Measurements from ENCODE around the gene NFKBIL1.

NFKBIL1 gene

GRCh38 chr6:31567531-31568370 lies 20.3 kb downstream of the NFKBIL1 start:
- FAIRE-seq: no peak

- no peak for FAIRE-seq
These were observed 21.1 kb downstream of the NFKBIL1 start for GRCh38 chr6:31568537-31568961.

- no peak for FAIRE-seq
These were observed 22.6 kb downstream of the NFKBIL1 start for GRCh38 chr6:31569861-31570536.

- no peak for FAIRE-seq
These were observed 24.9 kb downstream of the NFKBIL1 start, which contains the start of gene LTA for GRCh38 chr6:31572041-31572911. LTA (plus strand) TSS chr6:31572289; CDS start chr6:31572743, 454 bp downstream.

GRCh38 chr6:31573239-31574105 lies 26.1 kb downstream of the NFKBIL1 start:
- FAIRE-seq: no peak

- FAIRE-seq: no peak
These were observed 27.0 kb downstream of the NFKBIL1 start for GRCh38 chr6:31574106-31575061.

- FAIRE-seq: no peak
These were observed 28.0 kb downstream of the NFKBIL1 start, which contains the start of gene TNF for GRCh38 chr6:31575335-31575901. TNF (plus strand) TSS chr6:31575565; CDS start chr6:31575742, 177 bp downstream.

GRCh38 chr6:31575952-31576685 lies 28.7 kb downstream of the NFKBIL1 start:
- no peak for FAIRE-seq

- FAIRE-seq: no peak
These were observed 29.6 kb downstream of the NFKBIL1 start for GRCh38 chr6:31576897-31577578.

GRCh38 chr6:31577579-31577966 lies 30.2 kb downstream of the NFKBIL1 start:
- FAIRE-seq: no peak

- FAIRE-seq: no peak
These were observed 31.0 kb downstream of the NFKBIL1 start for GRCh38 chr6:31578184-31579118.

- no peak for FAIRE-seq
These were observed 31.7 kb downstream of the NFKBIL1 start for GRCh38 chr6:31579119-31579505.

GRCh38 chr6:31579546-31580437 lies 32.4 kb downstream of the NFKBIL1 start:
- FAIRE-seq: no peak

- FAIRE-seq: no peak
These were observed 33.0 kb downstream of the NFKBIL1 start for GRCh38 chr6:31580438-31580740.

GRCh38 chr6:31580807-31581433 lies 33.5 kb downstream of the NFKBIL1 start:
- no peak for FAIRE-seq

- FAIRE-seq: no peak
These were observed 34.2 kb downstream of the NFKBIL1 start for GRCh38 chr6:31581434-31582229.
